WTC11 (cell line): ENCODE measurements around the gene RYR2. TPM values are rescaled to one million over a fixed set of nuclear protein-coding genes. Genes with fewer than 3 reads are reported as not detected.

Experiments used
- ATAC-seq: fragments of 200-7000 bp; cut with Tn5 transposase; 2 replicates; pipeline ENCODE4 v1.10.0; 2021; ENCODE audit warnings: mild to moderate bottlenecking, moderate library complexity
- CTCF ChIA-PET: fragments of 300-600 bp; sonication (Branson Sonifier 250); formaldehyde crosslinking; loops from one replicate; lab custom pipeline; 2021; ENCODE audit warnings: antibody characterized with exemption; lab: Charles Lee
- POLR2A ChIA-PET: fragments of 350-600 bp; sonication (Branson Sonifier 250); formaldehyde crosslinking; loops from one replicate; lab custom pipeline; 2021; ENCODE audit warnings: antibody characterized with exemption; lab: Charles Lee
- DNase-seq: peaks from one replicate; pipeline ENCODE4 v3.0.0; 2021; ENCODE audit warnings: low spot score
- H3K27ac Mint-ChIP-seq: 2 replicates; pipeline ENCODE4 v1.8.0; 2021; ENCODE audit warnings: mixed read lengths
- H3K27me3 Mint-ChIP-seq: 2 replicates; pipeline ENCODE4 v1.8.0; 2021; ENCODE audit warnings: low read depth, mild to moderate bottlenecking, moderate library complexity, mixed read lengths
- H3K36me3 Mint-ChIP-seq: 2 replicates; pipeline ENCODE4 v1.8.0; 2021; ENCODE audit warnings: mixed read lengths
- H3K4me1 Mint-ChIP-seq: 2 replicates; pipeline ENCODE4 v1.8.0; 2022; ENCODE audit warnings: mixed read lengths
- H3K4me3 Mint-ChIP-seq: 2 replicates; pipeline ENCODE4 v1.8.0; 2021; ENCODE audit warnings: mild to moderate bottlenecking, moderate library complexity, mixed read lengths
- H3K9me3 Mint-ChIP-seq: 2 replicates; pipeline ENCODE4 v1.8.0; 2021; ENCODE audit warnings: mixed read lengths
- EMX1 ChIP-seq: fragments of 250-450 bp; sonication (Bioruptor Pico); IDR thresholded peaks from 2 replicates; pipeline ENCODE4 v1.8.0; 2021; ENCODE audit warnings: mild to moderate bottlenecking
- ETV6 ChIP-seq: sonication (generic); formaldehyde crosslinking; IDR thresholded peaks from 2 replicates; pipeline ENCODE4 v1.8.1; 2022; ENCODE audit warnings: mild to moderate bottlenecking, missing genetic modification reagents
- FOXJ3 ChIP-seq: sonication (generic); formaldehyde crosslinking; IDR thresholded peaks from 2 replicates; pipeline ENCODE4 v1.9.0; 2021; ENCODE audit warnings: missing genetic modification reagents, mild to moderate bottlenecking, borderline replicate concordance
- GTF2I ChIP-seq: fragments of 250-450 bp; sonication (Bioruptor Pico); conservative IDR thresholded peaks from 2 replicates; pipeline ENCODE4 v1.4.0; 2021; ENCODE audit warnings: mild to moderate bottlenecking
- HMGA2 ChIP-seq: fragments of 250-450 bp; sonication (Bioruptor Pico); IDR thresholded peaks from 2 replicates; pipeline ENCODE4 v1.4.0; 2021; ENCODE audit warnings: mild to moderate bottlenecking, moderate library complexity
- JUN ChIP-seq: sonication (generic); formaldehyde crosslinking; IDR thresholded peaks from 2 replicates; pipeline ENCODE4 v1.8.0; 2023; ENCODE audit warnings: mild to moderate bottlenecking, missing genetic modification reagents
- PREB ChIP-seq: sonication (generic); formaldehyde crosslinking; IDR thresholded peaks from 2 replicates; pipeline ENCODE4 v1.8.1; 2022; ENCODE audit warnings: mild to moderate bottlenecking, missing genetic modification reagents, moderate library complexity, borderline replicate concordance
- SP1 ChIP-seq: sonication (generic); formaldehyde crosslinking; conservative IDR thresholded peaks from 2 replicates; pipeline ENCODE4 v1.8.1; 2022; ENCODE audit warnings: missing genetic modification reagents
- TEAD4 ChIP-seq: sonication (generic); formaldehyde crosslinking; IDR thresholded peaks from 2 replicates; pipeline ENCODE4 v1.8.0; 2022; ENCODE audit warnings: mild to moderate bottlenecking, missing genetic modification reagents
- USF1 ChIP-seq: sonication (generic); formaldehyde crosslinking; IDR thresholded peaks from 2 replicates; pipeline ENCODE4 v1.8.0; 2022; ENCODE audit warnings: mild to moderate bottlenecking, missing genetic modification reagents
- ZNF263 ChIP-seq: sonication (generic); formaldehyde crosslinking; IDR thresholded peaks from 2 replicates; pipeline ENCODE4 v1.8.1; 2022; ENCODE audit warnings: low read depth, mild to moderate bottlenecking, moderate library complexity, missing genetic modification reagents
- ZNF416 ChIP-seq: fragments of 250-450 bp; sonication (Bioruptor Pico); IDR thresholded peaks from 2 replicates; pipeline ENCODE4 v1.9.0; 2021; ENCODE audit warnings: mild to moderate bottlenecking, inconsistent platforms
- ZNF425 ChIP-seq: fragments of 250-450 bp; sonication (Bioruptor Pico); conservative IDR thresholded peaks from 2 replicates; pipeline ENCODE4 v1.9.0; 2021; ENCODE audit warnings: mild to moderate bottlenecking
- ZNF512 ChIP-seq: sonication (generic); formaldehyde crosslinking; IDR thresholded peaks from 2 replicates; pipeline ENCODE4 v1.8.1; 2022; ENCODE audit warnings: missing genetic modification reagents, borderline replicate concordance
- total RNA-seq: library from RNA; stranded (reverse); gene quantifications from 3 replicates; pipeline ENCODE4 v1.2.3, GENCODE V29; 2021
- TF ChIP-seq, protein P1 (sequence below): fragments of 250-450 bp; sonication (Bioruptor Pico); IDR thresholded peaks from 2 replicates; pipeline ENCODE4 v1.9.0; 2021; ENCODE audit warnings: mild to moderate bottlenecking
- TF ChIP-seq, protein P2 (sequence below): sonication (generic); formaldehyde crosslinking; IDR thresholded peaks from 2 replicates; pipeline ENCODE4 v1.8.1; 2023; ENCODE audit warnings: mild to moderate bottlenecking, moderate library complexity, missing genetic modification reagents
- TF ChIP-seq, protein P3 (sequence below): sonication (generic); formaldehyde crosslinking; IDR thresholded peaks from 2 replicates; pipeline ENCODE4 v1.8.1; 2023; ENCODE audit warnings: mild to moderate bottlenecking, missing genetic modification reagents, moderate library complexity
- TF ChIP-seq, protein P4 (sequence below): sonication (generic); formaldehyde crosslinking; IDR thresholded peaks from 2 replicates; pipeline ENCODE4 v1.8.1; 2023; ENCODE audit warnings: mild to moderate bottlenecking, missing genetic modification reagents, borderline replicate concordance

Gene RYR2
- total RNA-seq, 1 experiment from 2014 or later, result 7.9 TPM

DNA sequence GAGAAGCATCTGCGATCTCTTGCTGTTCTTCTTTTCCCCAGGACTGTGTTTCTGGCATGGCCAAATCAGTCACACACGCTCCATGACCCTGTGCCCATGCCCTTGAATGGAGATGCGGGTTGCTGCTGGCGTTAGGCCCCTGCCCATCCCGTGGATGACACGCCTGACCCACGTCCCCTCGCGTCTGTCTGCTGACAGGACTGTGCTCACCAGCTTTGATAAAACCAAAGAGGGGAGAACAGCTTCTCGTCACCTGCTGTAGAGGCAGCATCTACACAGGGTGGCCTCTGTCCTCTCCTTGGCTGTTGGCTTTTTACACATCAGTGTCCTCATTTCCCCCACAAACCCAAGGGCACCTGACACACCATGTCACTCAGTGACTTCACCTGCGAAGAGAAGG is 44.6 kb upstream of the RYR2 start:
- peaks cover 24% of the 10 kb centered on the region for H3K4me1 Mint-ChIP-seq
- H3K27ac Mint-ChIP-seq, result no peak overlapping the region; the same call in 1 of the 2 replicates
- ChIA-PET POLR2A (no interaction called here), CTCF (interaction anchor here (0.5 kb wide), 1 partner anchor 355 kb away, joined by 3 read pairs; no protein-coding TSS in a partner anchor)
- TF ChIP-seq ZNF512 (CRISPR knock-in tag) (no peak), ETV6 (CRISPR knock-in tag) (no peak)
- peaks cover 4% of the 10 kb centered on the region; the same call in 1 of the 2 replicates for H3K27me3 Mint-ChIP-seq
- H3K36me3 Mint-ChIP-seq, result no peaks in the 10 kb centered on the region; the same call in 1 of the 2 replicates
- ATAC-seq (no peak), DNase-seq (no peak)
- H3K9me3 Mint-ChIP-seq, result peaks cover 14% of the 10 kb centered on the region
- H3K4me3 Mint-ChIP-seq, result no peak overlapping the region

- peaks cover 13% of the 10 kb centered on the region for H3K9me3 Mint-ChIP-seq
- no peak overlapping the region for H3K4me3 Mint-ChIP-seq
- ATAC-seq (peak; percentile 83), DNase-seq (no peak)
- peaks cover 3% of the 10 kb centered on the region; the same call in 1 of the 2 replicates for H3K27me3 Mint-ChIP-seq
- ChIA-PET POLR2A (no interaction called here), CTCF (no interaction called here)
- H3K4me1 Mint-ChIP-seq, result peaks cover 24% of the 10 kb centered on the region
- H3K36me3 Mint-ChIP-seq, result no peaks in the 10 kb centered on the region; the same call in 1 of the 2 replicates
- H3K27ac Mint-ChIP-seq, result no peak overlapping the region; the same call in 1 of the 2 replicates
- TF ChIP-seq ZNF263 (CRISPR knock-in tag) (no peak), SP1 (CRISPR knock-in tag) (no peak), EMX1 (no peak), ZNF425 (CRISPR knock-in tag) (no peak), USF1 (CRISPR knock-in tag) (no peak)
- TF ChIP-seq, protein P1, sequence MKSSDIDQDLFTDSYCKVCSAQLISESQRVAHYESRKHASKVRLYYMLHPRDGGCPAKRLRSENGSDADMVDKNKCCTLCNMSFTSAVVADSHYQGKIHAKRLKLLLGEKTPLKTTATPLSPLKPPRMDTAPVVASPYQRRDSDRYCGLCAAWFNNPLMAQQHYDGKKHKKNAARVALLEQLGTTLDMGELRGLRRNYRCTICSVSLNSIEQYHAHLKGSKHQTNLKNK (CRISPR knock-in tag), result no peak
- TF ChIP-seq, protein P2, sequence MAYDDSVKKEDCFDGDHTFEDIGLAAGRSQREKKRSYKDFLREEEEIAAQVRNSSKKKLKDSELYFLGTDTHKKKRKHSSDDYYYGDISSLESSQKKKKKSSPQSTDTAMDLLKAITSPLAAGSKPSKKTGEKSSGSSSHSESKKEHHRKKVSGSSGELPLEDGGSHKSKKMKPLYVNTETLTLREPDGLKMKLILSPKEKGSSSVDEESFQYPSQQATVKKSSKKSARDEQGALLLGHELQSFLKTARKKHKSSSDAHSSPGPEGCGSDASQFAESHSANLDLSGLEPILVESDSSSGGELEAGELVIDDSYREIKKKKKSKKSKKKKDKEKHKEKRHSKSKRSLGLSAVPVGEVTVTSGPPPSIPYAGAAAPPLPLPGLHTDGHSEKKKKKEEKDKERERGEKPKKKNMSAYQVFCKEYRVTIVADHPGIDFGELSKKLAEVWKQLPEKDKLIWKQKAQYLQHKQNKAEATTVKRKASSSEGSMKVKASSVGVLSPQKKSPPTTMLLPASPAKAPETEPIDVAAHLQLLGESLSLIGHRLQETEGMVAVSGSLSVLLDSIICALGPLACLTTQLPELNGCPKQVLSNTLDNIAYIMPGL (CRISPR knock-in tag), result no peak
Observed at GRCh38 chr1:236997882-236998281, 44.1 kb upstream of the RYR2 start.

DNA sequence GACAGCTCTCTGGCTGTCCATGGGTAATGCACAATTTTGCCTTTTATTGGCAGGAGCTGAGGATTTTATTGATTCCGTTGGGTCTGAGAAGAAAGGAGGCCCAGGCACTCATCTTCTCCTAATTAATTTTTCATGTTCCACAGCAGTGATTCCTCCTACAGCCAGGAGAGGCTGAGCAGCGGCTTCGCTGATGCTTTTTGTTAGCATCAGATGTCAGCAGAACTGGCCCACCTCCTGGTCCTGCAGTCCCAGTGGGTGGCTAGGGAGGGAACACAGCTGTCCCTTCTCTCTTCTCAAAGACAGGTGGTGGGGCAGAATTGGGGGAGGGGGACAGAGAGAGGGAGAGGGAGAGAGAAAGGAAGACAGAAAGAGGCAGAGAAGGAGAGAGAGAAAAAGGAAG is 43.4 kb upstream of the RYR2 start:
- H3K4me1 Mint-ChIP-seq, result peaks cover 24% of the 10 kb centered on the region
- H3K9me3 Mint-ChIP-seq, result peaks cover 13% of the 10 kb centered on the region
- H3K27me3 Mint-ChIP-seq, result peaks cover 3% of the 10 kb centered on the region; the same call in 1 of the 2 replicates
- no peak overlapping the region for H3K4me3 Mint-ChIP-seq
- POLR2A ChIA-PET, result no interaction called here
- DNase-seq (no peak), ATAC-seq (peak; percentile 52)
- no peak overlapping the region for H3K27ac Mint-ChIP-seq
- H3K36me3 Mint-ChIP-seq, result no peaks in the 10 kb centered on the region; the same call in 1 of the 2 replicates
- CTCF ChIA-PET, result no interaction called here
- TF ChIP-seq FOXJ3 (CRISPR knock-in tag) (no peak), ZNF416 (CRISPR knock-in tag) (no peak), JUN (CRISPR knock-in tag) (no peak), GTF2I (no peak), PREB (CRISPR knock-in tag) (no peak), TEAD4 (CRISPR knock-in tag) (no peak), HMGA2 (CRISPR knock-in tag) (no peak)
- TF ChIP-seq, protein P3, sequence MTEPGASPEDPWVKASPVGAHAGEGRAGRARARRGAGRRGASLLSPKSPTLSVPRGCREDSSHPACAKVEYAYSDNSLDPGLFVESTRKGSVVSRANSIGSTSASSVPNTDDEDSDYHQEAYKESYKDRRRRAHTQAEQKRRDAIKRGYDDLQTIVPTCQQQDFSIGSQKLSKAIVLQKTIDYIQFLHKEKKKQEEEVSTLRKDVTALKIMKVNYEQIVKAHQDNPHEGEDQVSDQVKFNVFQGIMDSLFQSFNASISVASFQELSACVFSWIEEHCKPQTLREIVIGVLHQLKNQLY (CRISPR knock-in tag), result no peak
- TF ChIP-seq, protein P4, sequence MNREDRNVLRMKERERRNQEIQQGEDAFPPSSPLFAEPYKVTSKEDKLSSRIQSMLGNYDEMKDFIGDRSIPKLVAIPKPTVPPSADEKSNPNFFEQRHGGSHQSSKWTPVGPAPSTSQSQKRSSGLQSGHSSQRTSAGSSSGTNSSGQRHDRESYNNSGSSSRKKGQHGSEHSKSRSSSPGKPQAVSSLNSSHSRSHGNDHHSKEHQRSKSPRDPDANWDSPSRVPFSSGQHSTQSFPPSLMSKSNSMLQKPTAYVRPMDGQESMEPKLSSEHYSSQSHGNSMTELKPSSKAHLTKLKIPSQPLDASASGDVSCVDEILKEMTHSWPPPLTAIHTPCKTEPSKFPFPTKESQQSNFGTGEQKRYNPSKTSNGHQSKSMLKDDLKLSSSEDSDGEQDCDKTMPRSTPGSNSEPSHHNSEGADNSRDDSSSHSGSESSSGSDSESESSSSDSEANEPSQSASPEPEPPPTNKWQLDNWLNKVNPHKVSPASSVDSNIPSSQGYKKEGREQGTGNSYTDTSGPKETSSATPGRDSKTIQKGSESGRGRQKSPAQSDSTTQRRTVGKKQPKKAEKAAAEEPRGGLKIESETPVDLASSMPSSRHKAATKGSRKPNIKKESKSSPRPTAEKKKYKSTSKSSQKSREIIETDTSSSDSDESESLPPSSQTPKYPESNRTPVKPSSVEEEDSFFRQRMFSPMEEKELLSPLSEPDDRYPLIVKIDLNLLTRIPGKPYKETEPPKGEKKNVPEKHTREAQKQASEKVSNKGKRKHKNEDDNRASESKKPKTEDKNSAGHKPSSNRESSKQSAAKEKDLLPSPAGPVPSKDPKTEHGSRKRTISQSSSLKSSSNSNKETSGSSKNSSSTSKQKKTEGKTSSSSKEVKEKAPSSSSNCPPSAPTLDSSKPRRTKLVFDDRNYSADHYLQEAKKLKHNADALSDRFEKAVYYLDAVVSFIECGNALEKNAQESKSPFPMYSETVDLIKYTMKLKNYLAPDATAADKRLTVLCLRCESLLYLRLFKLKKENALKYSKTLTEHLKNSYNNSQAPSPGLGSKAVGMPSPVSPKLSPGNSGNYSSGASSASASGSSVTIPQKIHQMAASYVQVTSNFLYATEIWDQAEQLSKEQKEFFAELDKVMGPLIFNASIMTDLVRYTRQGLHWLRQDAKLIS, result no peak
